Stimulated activated CD4-positive, alpha-beta T cell treated with anti-CD3 and anti-CD28 coated beads, TNF-alpha, amount 100 ng/mL, for 1 hour (primary cell): Measurements from ENCODE around the gene NUTM2A.
"Not testable (repeated sequence)": the region's sequence is repeated elsewhere in the genome, so short reads cannot be mapped to it uniquely, and the experiment has no call there.

Experiments used
- DNase-seq, 3 donors: peaks; one replicate each; pipeline ENCODE4 v3.0.0-alpha.2; 2020; ENCODE audit warnings: low read depth in 3 of 3, low spot score in 1 of 3

Gene NUTM2A, protein sequence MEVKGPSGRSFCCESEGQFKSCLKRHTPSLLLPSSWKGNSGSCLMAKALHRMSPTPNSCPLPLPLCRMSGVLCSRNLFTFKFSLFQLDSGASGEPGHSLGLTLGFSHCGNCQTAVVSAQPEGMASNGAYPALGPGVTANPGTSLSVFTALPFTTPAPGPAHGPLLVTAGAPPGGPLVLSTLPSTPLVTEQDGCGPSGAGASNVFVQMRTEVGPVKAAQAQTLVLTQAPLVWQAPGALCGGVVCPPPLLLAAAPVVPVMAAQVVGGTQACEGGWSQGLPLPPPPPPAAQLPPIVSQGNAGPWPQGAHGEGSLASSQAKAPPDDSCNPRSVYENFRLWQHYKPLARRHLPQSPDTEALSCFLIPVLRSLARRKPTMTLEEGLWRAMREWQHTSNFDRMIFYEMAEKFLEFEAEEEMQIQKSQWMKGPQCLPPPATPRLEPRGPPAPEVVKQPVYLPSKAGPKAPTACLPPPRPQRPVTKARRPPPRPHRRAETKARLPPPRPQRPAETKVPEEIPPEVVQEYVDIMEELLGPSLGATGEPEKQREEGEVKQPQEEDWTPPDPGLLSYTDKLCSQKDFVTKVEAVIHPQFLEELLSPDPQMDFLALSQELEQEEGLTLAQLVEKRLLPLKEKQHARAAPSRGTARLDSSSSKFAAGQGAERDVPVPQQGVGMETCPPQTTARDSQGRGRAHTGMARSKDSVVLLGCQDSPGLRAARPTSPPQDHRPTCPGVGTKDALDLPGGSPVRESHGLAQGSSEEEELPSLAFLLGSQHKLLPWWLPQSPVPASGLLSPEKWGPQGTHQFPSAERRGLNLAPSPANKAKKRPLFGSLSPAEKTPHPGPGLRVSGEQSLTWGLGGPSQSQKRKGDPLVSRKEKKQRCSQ

DNA sequence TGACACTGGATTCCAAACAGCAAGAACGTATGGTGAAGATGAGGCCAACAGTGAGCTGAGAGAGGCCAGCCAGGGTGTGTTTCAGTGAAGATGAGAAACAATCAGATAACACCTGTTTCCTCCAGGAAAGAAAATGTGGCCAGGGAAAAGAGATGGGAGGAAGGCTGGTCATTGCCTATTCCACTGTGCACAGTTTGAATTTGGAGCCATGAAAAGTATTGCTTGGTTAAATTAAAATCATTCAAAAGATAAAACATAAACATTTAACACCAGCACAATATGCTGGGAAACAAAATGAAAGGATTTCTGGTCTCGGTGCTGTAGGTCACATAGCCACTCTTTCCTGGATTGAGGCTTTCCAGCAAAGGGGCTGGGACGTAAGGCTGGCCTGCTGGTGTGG, at the start of gene NUTM2A:
Gene NUTM2A (plus strand): TSS at position 301 of the 400 bp plus-strand sequence. CDS start 383 bp downstream, outside the sequence.
- not testable (repeated sequence) for DNase-seq

DNA sequence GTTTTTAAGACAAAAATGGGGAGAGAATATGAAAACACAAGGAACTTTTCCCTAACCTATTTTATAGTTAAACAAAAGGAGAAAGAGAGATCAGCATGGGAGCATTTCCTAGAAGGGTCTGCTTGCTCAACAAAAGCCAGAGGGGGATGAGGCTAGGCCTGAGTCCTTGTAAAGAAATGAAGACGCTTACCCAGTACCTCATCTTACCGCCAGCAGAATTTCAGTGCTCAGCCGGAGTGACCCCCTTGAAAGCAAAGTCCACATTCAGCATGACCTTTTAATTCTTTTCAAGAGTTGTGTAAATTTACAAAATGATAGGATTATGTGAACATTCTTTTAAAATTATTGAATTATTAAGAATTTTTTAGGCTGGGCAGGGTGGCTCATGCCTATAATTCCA, 47.7 kb upstream of the NUTM2A start:
- DNase-seq, result not testable (repeated sequence)

DNA sequence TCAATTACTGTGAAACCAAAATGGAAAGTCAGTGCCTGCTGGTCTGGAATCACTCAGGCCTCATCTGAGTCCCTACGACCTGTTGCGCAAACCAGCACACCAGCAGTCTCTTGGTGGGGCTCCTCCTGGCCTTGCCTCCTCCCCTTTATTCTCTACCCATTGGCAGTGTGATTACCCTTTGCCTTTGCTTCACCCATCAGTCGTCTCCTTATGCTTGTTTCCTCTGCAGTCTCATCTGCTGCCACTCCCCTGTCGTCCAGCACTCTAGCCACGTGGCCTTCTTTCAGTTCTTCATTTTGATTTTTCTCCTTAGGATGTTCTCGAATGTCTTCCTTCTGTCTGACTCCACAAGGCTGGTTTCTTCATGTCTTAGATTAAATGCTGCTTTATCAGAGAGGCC, 40.8 kb upstream of the NUTM2A start:
- DNase-seq, result not testable (repeated sequence)

GRCh38 chr10:87186016-87186415, 39.2 kb upstream of the NUTM2A start:
- DNase-seq, result not testable (repeated sequence)

DNA sequence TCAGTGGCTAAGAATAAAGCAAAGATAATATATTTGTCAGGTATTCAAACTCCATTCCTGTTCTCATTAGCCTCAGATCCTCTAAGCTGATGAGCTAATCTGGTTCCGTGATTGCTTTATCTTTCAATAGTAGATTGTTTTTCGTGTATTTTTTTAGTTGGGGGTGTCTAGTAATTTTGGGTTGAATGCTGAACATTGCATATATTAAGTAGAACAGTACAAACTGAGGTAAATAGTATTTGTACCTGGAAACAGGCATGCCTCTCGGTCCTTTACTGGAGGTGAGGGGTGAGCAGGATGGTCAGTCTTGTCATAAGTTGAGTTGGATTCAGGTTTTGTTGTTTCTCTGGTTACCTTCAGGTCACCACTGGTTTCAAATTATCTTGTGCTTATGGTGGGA, 37.7 kb upstream of the NUTM2A start:
- DNase-seq, result not testable (repeated sequence)

DNA sequence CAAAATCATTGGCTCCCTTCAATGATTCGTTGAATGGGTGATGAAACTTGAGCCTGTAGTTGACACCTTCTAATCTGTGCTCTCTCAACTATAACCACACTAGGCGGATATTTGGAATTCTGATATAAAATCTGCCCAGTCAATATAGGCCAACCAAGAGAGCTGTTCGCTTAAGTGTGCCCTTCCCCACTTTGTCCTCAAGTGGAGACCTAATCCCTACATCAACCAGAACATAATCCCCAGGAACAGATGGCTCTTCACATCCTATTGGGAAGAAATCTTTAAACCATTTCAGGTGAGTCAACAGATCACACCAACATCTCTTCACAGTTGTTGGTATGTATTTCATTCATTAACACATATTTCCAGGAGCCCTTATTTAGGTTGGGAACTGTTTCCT, 33.4 kb upstream of the NUTM2A start:
- DNase-seq, result not testable (repeated sequence)

GRCh38 chr10:87200924-87201323, 24.3 kb upstream of the NUTM2A start:
- DNase-seq, result not testable (repeated sequence)

DNA sequence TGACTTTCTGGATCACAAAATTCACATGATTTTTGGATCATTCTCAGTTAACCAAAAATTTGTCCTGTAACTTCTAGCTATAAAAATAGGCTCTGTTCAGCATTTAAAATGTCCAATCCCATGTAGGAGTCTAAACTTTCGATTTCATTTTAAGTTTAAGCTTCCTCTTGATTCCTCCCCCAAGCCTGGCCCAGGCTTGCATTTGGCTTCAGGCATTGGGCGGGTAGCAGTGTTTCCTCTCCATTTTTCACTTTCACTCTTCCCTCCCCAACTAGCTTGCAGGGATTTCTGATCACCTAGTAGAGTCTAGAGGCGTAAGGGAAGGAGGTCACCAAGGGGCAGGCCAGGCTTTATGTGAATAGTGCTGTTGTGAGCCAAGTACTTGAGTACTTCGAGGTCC, 20.4 kb upstream of the NUTM2A start:
- not testable (repeated sequence) for DNase-seq

- not testable (repeated sequence) for DNase-seq
These were observed 18.3 kb upstream of the NUTM2A start for GRCh38 chr10:87206922-87207321.

DNA sequence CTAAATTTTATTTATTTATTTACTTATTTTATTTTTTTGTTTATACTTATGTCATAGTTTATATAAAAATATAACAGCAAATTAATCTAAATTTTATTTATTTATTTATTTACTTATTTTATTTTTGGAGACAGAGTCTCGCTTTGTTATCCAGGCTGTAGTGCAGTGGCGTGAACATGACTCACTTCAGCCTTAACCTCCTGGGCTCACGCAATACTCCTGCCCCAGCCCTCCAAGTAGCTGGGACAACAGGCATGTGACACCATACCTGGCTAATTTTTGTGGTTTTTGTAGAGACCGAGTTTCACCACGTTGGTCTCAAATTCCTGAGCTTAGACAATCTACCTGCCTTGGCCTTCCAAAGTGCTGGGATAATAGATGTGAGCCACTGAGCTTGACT, 14.9 kb upstream of the NUTM2A start:
- not testable (repeated sequence) for DNase-seq

GRCh38 chr10:87211848-87212247, 13.4 kb upstream of the NUTM2A start:
- not testable (repeated sequence) for DNase-seq

DNA sequence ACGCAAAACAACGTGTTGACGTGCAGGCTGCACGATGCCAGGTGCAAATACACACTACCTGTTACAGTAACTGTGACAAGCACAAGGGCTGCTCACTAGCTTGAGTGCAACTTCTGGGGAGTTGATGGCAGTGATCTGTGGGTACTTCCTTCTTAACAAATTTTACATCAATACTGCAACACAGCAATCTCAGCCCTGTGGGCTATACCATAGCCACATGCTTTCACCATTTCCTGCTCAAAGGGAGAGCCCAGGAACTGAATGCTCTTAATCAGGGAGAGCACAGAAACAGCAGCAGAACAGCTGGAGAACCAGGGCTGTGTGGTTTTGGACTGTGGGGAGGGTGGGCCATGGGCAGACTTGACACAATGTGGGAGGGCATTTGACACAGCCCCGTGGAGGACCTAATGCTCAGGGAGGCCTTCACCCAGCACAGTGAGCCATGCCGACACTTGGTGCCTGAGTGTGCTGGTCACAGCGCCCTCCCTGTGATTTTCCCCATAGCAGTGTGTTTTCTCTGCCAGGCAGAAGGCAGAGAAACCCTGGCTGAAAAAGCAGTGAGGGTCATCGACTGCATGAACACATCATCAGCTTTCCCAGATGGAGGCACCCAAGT, 12.0 kb upstream of the NUTM2A start:
- DNase-seq, result not testable (repeated sequence)

- DNase-seq, result not testable (repeated sequence)
These were observed 11.4 kb upstream of the NUTM2A start for GRCh38 chr10:87213806-87214205.

- not testable (repeated sequence) for DNase-seq
These were observed 9.1 kb upstream of the NUTM2A start for GRCh38 chr10:87216120-87216519.

DNA sequence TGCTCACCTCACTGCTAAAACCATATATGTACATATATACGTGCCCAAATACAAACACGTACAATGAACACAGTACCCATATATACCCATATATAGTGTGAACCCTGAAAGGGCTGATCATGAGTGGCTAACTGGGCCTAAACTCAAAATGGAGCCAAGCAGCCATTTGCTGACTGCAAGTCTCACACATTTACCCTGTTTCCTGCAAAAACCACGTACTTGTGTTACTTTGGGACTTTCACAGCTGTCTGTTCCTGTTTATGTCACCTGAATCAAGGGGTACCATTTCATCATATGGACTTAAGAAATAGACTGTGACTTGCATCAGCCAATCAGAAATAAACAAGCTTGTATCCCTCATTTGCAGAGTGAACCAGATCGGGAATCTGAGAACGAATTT, 5.9 kb upstream of the NUTM2A start:
- not testable (repeated sequence) for DNase-seq

DNA sequence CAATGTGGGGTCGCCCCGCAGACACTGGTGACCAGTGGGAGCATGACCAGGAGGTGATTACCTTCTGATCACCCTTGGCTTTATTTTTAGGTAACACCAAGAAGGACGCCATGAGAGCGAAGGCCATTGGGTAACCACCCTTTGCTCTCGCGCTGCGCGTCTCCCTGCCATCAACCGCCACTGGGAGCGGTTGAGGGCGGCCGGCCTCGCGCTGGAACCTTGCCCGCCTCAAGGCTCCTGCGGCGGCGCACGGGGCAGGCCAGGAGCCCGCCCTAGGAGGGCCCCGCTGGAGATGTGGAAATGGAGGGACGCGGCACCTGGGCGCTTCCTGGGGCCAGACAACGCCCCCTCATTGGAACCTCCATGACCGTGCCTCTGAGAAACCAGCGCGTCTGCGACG, 2.5 kb upstream of the NUTM2A start:
- not testable (repeated sequence) for DNase-seq

DNA sequence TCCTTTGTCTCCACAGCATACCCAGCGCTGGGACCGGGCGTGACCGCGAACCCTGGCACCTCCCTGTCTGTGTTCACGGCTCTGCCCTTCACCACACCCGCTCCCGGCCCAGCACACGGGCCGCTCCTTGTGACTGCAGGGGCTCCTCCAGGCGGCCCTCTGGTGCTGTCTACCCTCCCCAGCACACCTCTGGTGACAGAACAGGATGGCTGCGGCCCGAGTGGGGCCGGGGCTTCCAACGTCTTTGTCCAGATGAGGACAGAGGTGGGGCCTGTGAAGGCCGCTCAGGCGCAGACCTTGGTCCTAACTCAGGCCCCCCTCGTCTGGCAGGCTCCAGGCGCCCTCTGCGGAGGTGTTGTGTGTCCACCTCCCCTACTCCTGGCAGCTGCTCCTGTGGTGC, 3.0 kb downstream of the NUTM2A start:
- not testable (repeated sequence) for DNase-seq

GRCh38 chr10:87229211-87229610, 4.0 kb downstream of the NUTM2A start:
- not testable (repeated sequence) for DNase-seq

- DNase-seq, result not testable (repeated sequence)
These were observed 9.6 kb downstream of the NUTM2A start for GRCh38 chr10:87234854-87235253.

DNA sequence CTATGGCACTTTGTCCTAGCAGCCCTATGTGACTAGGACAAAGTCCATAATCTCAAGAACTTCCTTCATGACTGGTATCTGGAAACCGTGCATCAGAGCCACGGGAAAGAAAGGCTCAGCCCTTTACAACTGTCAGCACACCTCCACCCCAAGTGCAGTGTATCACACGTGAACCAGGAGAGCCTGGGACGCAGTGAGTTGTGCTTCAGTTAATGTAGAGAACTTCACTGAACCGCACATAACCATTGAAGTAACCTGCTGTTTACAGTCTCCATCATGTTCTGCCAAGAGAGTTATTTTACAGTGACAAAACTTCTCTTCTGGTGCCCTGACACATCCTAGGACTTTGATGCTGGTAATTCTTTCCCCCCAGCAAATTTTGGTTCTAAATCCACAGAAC, 12.0 kb downstream of the NUTM2A start:
- DNase-seq, result not testable (repeated sequence)

- DNase-seq, result not testable (repeated sequence)
These were observed 14.1 kb downstream of the NUTM2A start for GRCh38 chr10:87239346-87239808.
